Smooth muscle cell (in vitro differentiated cells): ENCODE results near the gene MATN1. TPM values are rescaled to one million over a fixed set of nuclear protein-coding genes. Genes with fewer than 3 reads are reported as not detected.
A peak's percentile ranks its signal among the peaks of the same experiment; 100 is the strongest.

Source experiments
- DNase-seq: peaks from one replicate; lab custom pipeline; 2025; ENCODE audit not compliant: unreplicated experiment; lab: John Stamatoyannopoulos, UW
- H2AFZ ChIP-seq: fragments of 200-600 bp; sonication (generic); 2 replicates; pipeline ENCODE4 v1.6.0; 2016; ENCODE audit warnings: antibody characterized with exemption, low read depth, mild to moderate bottlenecking
- H3F3A ChIP-seq: fragments of 200-600 bp; sonication (generic); 2 replicates; pipeline ENCODE4 v1.6.0; 2017; ENCODE audit warnings: antibody characterized with exemption, low read depth
- H3K27ac ChIP-seq: fragments of 200-600 bp; sonication (generic); 2 replicates; pipeline ENCODE4 v1.5.1; 2016; ENCODE audit warnings: low read depth, mild to moderate bottlenecking
- H3K27me3 ChIP-seq: fragments of 200-600 bp; sonication (generic); 2 replicates; pipeline ENCODE4 v1.6.1; 2016; ENCODE audit warnings: low read depth, mild to moderate bottlenecking
- H3K36me3 ChIP-seq: fragments of 200-600 bp; sonication (generic); 2 replicates; pipeline ENCODE4 v1.5.1; 2016; ENCODE audit warnings: low read depth
- H3K4me1 ChIP-seq: fragments of 200-600 bp; sonication (generic); 2 replicates; pipeline ENCODE4 v1.5.1; 2016; ENCODE audit warnings: low read depth
- H3K4me2 ChIP-seq: fragments of 200-600 bp; sonication (generic); 2 replicates; pipeline ENCODE4 v1.6.0; 2016; ENCODE audit warnings: mild to moderate bottlenecking
- H3K4me3 ChIP-seq: fragments of 200-600 bp; sonication (generic); 2 replicates; pipeline ENCODE4 v1.5.1; 2016; ENCODE audit warnings: mild to moderate bottlenecking
- H3K79me2 ChIP-seq: fragments of 200-600 bp; sonication (generic); 2 replicates; pipeline ENCODE4 v1.6.0; 2016; ENCODE audit warnings: low read depth, mild to moderate bottlenecking
- H3K9ac ChIP-seq: fragments of 200-600 bp; sonication (generic); 2 replicates; pipeline ENCODE4 v1.6.0; 2016; ENCODE audit warnings: low read depth
- H3K9me3 ChIP-seq: fragments of 200-600 bp; sonication (generic); replicated peaks from 2 replicates; pipeline ENCODE4 v1.5.1; 2016; ENCODE audit warnings: low read depth
- H4K20me1 ChIP-seq: fragments of 200-600 bp; sonication (generic); 2 replicates; pipeline ENCODE4 v1.6.0; 2016; ENCODE audit warnings: low read depth
- CTCF ChIP-seq: fragments of 200-600 bp; sonication (generic); IDR thresholded peaks from 2 replicates; pipeline ENCODE4 v1.5.1; 2017; ENCODE audit warnings: borderline replicate concordance, mild to moderate bottlenecking, antibody characterized with exemption; ENCODE audit not compliant: insufficient read depth, poor library complexity, severe bottlenecking
- WGBS: methylation state at CpG from one replicate; pipeline ENCODE4 v1.1.7; 2016; ENCODE audit warnings: low lambda C conversion rate; 5-methylcytosine and 5-hydroxymethylcytosine counted together
- polyA plus RNA-seq: library from polyadenylated mRNA; unstranded; fragments of >200 nt; fragmentation: Nextera tagmentation; extraction: Ambion mirVana; gene quantifications from 2 replicates; pipeline ENCODE4 v1.2.1, GENCODE V29; 2016
- total RNA-seq: library from RNA; depleted of rRNA; stranded (reverse); fragments of >200 nt; gene quantifications from 2 replicates; pipeline ENCODE4 v1.2.3, GENCODE V29; 2014

Gene MATN1
- total and polyA plus RNA-seq, 2 experiments from 2014 or later = 0.40 to 2.0 TPM

- 82% methylated on average over 6 of the region's 6 CpGs for WGBS
Measured at GRCh38 chr1:30762152-30762929, 39.0 kb upstream of the MATN1 start.

DNA sequence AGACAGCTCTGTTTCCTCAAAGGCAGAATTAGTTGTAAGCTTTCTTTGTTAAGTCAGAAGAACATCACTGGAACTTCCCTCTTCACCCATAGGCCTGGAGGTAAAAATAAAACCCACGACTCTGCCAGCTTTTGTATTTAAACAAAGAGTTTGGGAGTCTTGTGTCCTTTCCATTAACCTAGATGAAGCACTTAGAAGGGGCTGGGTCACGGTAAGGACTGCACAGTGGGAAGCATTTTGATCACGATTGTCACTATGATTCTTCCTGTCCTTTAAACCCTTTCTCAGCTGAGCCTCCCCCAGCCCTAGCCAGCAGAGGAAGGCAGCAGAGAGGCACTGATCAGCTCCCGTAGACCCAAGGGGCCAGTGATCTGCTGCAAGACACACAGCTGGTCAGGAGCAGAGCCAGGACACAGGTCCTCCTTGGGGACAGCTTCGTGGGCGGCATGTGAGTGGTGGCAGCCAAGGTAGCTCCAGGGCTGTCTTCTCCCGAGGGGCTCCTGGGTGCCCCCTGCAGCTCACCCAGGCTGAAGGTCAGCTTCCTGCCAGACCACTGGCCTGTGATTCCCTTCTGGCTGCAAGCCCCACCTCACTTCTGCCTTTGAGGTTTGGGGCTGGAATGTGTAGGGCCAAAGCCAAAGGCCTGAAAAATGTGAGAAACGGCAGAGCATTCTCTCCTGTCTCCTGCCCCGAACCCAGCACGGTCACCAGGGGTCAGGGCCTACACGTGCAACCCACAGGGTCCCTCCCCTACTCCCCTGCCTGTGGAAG is 38.2 kb upstream of the MATN1 start:
- Histone ChIP-seq H4K20me1 (peaks cover 3% of the 10 kb centered on the region), H3K4me1 (peaks cover 13% of the 10 kb centered on the region), H3K79me2 (no peaks in the 10 kb centered on the region), H2AFZ (peak overlapping the region; percentile 15), H3K27ac (no peak overlapping the region), H3K27me3 (no peaks in the 10 kb centered on the region), H3K4me3 (no peak overlapping the region), H3K4me2 (peak overlapping the region; percentile 17), H3K9ac (no peak overlapping the region), H3K9me3 (no peaks in the 10 kb centered on the region), H3F3A (peaks cover 6% of the 10 kb centered on the region), H3K36me3 (no peaks in the 10 kb centered on the region)
- no peak for DNase-seq
- no peak for TF ChIP-seq CTCF
- WGBS = 51% methylated on average over 11 of the region's 11 CpGs

More at GRCh38 chr1:30762152-30762929, 39.0 kb upstream of the MATN1 start:
- peaks cover 13% of the 10 kb centered on the region for H3K4me1 ChIP-seq
- no peaks in the 10 kb centered on the region for H3K36me3 ChIP-seq
- no peak overlapping the region for H3K4me3 ChIP-seq
- H3K9me3 ChIP-seq = no peaks in the 10 kb centered on the region
- no peak overlapping the region for H2AFZ ChIP-seq
- H3F3A ChIP-seq = no peaks in the 10 kb centered on the region
- H3K9ac ChIP-seq = no peak overlapping the region
- no peak overlapping the region for H3K27ac ChIP-seq
- no peaks in the 10 kb centered on the region for H4K20me1 ChIP-seq
- no peaks in the 10 kb centered on the region for H3K79me2 ChIP-seq
- TF ChIP-seq CTCF = no peak
- H3K27me3 ChIP-seq = no peaks in the 10 kb centered on the region
- DNase-seq = no peak
- H3K4me2 ChIP-seq = peak overlapping the region; percentile 17

- no peaks in the 10 kb centered on the region for H3K79me2 ChIP-seq
- H3F3A ChIP-seq = peaks cover 12% of the 10 kb centered on the region
- WGBS = 95% methylated on average over 18 of the region's 18 CpGs
- no peaks in the 10 kb centered on the region for H3K27me3 ChIP-seq
- no peak overlapping the region for H3K27ac ChIP-seq
- H3K9me3 ChIP-seq = no peaks in the 10 kb centered on the region
- no peak overlapping the region for H3K4me2 ChIP-seq
- H3K4me3 ChIP-seq = no peak overlapping the region
- DNase-seq = no peak
- no peak overlapping the region for H3K9ac ChIP-seq
- no peak overlapping the region for H2AFZ ChIP-seq
- H3K36me3 ChIP-seq = no peaks in the 10 kb centered on the region
- H4K20me1 ChIP-seq = peaks cover 3% of the 10 kb centered on the region
- TF ChIP-seq CTCF = no peak
- peaks cover 13% of the 10 kb centered on the region for H3K4me1 ChIP-seq
Measured at GRCh38 chr1:30760596-30761324, 37.4 kb upstream of the MATN1 start.
